HG03342 (cell line): Measurements from ENCODE around the gene EFHB.
"Not testable (repeated sequence)": the region's sequence is repeated elsewhere in the genome, so short reads cannot be mapped to it uniquely, and the experiment has no call there.

Experiments used
- ATAC-seq: cut with Tn5 transposase; IDR thresholded peaks from one replicate; pipeline ENCODE4 v1.9.1; 2021; ENCODE audit warnings: mild to moderate bottlenecking, moderate library complexity; ENCODE audit not compliant: unreplicated experiment

The EFHB gene

DNA sequence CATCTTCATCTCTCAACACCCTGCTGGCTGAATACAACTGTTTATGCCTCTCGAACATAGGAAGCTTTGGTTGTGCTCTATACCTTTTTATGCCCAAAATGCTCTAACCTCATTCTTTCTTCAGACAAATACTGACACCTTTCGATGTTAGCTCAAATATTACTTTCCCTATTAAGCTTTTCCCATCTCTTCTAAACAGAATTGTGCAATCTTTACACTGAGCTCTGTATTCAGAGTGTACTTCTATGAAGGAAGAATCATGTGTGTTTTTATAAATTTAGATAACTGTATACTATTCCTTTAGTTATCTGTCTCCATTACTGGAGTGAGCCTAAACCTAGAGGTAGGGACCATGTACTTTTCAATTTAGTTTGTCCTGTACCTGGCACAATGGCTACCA, 1.6 kb downstream of the EFHB start:
- no peak for ATAC-seq

- peak; percentile 36 for ATAC-seq
These were observed 2.2 kb downstream of the EFHB start for GRCh38 chr3:19931767-19932188.

GRCh38 chr3:19931180-19931692, 2.8 kb downstream of the EFHB start:
- peak; percentile 77 for ATAC-seq

DNA sequence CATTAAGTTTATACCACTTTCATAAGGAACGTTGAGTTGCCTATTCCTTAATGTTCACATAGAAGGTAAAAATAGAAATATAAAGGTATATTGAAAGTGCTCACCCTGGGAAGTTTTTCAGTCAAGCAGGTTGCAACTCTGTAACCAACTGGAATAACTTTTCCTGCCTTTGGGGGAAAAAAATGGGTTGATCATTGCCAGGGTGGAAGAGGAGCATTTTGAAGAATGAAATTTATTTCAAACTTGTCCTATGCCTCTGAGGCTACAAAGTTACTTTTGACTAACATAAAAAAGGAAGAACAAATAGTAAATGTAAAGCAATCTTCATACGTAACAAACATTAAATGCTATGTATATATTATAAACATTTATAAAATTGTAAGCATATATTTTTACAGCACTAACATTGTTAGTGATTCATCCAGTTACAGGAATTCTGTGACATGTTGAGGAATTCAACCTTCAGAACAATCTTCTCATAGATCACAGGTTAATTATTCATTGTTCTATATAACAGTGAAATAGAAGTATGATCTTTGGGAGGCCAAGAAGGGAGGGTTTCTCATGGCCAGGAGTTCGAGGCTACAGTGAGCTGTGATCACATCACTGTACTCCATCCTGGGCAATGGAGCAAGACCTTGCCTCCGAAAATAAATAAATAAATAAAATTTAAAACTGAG, 13.5 kb downstream of the EFHB start:
- ATAC-seq: no peak

DNA sequence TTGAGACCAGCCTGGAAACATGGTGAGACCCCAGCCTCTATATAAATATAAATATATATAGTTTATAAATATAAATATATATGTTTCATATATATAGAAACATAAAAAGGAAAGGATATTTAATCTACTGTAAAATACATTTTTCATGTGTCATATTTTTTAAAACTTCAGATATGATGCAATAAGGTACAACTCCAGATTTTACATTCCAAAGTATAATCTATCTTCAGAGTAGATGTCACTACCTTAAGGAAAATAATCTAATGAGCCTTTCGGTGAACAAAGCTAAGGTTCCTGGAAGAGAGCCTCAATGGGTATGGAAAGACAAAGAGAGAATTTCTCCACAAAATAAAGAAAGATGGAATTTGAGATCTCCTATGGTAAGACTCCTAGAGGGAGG, 16.9 kb downstream of the EFHB start:
- ATAC-seq: no peak

- no peak for ATAC-seq
These were observed 22.6 kb downstream of the EFHB start for GRCh38 chr3:19911452-19911851.

DNA sequence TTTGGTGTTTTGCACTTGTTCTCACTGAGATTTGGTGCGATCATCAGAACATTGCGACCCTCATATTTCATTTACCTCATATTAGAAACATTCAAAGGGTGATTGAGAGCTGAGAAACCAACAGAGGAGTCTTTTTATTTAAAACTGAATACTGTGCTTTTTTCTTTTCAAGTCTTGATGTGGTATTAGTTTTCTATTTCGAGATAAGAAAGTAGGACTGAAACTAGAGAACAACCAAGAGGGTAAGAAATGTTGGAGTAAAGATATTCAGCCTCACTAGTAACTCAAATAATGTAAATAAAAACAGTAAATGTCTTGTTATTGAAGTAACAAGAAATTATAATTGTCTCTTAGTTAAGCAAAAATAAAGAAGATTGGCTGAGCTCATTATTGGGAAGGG, 26.5 kb downstream of the EFHB start:
- ATAC-seq: no peak

GRCh38 chr3:19903649-19904048, 30.4 kb downstream of the EFHB start:
- no peak for ATAC-seq

DNA sequence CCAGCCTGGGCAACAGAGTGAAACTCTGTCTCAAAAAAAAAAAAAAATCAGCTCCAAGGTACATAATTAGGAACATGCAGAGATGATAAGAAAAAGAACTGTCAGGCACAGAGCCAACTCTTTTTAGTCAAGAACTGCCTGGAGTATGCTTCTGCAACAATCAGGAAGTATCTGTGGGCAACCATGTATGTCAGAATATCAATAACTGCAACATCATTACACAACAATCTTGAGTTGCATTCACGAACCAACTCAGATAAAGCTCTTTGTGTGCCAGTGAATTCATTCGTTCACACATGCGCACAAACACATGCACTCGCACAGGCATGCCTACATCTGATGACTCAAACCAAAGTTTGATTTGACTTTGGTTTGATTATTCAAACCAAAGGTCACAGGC, 32.1 kb downstream of the EFHB start:
- ATAC-seq: no peak

- no peak for ATAC-seq
These were observed 32.7 kb downstream of the EFHB start for GRCh38 chr3:19901337-19901736.

DNA sequence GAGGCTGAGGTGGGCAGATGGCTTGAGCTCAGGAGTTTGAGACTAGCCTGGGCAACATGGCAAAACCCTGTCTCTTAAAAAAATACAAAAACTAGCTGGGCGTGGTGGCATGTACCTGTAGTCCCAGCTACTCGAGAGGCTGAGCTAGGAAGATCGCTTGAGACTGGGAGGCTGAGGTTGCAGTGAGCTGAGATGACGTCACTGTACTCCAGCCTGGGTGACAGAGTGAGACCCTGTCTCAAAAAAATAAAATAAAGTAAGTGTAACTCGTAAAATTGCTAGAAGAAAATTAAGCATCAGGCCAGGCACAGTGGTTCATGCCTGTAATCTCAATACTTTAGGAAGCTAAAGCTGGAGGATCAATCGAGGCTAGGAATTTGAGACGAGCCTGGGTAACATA, 34.2 kb downstream of the EFHB start:
- ATAC-seq: not testable (repeated sequence)

GRCh38 chr3:19899264-19899663, 34.8 kb downstream of the EFHB start:
- ATAC-seq: no peak

- ATAC-seq: no peak
These were observed 35.3 kb downstream of the EFHB start for GRCh38 chr3:19898721-19899120.

- ATAC-seq: no peak
These were observed 42.3 kb downstream of the EFHB start for GRCh38 chr3:19891740-19892139.

- no peak for ATAC-seq
These were observed 45.4 kb downstream of the EFHB start for GRCh38 chr3:19888428-19889152.

DNA sequence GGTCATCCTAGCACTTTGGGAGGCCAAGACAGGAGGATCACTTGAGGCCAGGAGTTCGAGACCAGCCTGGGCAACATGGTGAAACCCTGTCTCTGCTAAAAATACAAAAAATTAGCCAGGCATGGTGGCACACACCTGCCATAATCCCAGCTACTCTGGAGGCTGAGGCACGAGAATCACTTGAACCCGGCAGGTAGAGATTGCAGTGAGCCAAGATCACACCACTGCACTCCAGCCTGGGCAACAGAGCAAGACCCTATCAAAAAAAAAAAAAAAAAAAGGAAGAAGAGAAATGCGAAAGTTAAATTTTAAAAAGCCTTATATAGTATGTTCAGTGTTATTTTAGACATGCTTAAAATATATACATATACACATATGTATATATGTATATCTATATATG, 46.9 kb downstream of the EFHB start:
- not testable (repeated sequence) for ATAC-seq

GRCh38 chr3:19886404-19886803, 47.6 kb downstream of the EFHB start:
- ATAC-seq: no peak

DNA sequence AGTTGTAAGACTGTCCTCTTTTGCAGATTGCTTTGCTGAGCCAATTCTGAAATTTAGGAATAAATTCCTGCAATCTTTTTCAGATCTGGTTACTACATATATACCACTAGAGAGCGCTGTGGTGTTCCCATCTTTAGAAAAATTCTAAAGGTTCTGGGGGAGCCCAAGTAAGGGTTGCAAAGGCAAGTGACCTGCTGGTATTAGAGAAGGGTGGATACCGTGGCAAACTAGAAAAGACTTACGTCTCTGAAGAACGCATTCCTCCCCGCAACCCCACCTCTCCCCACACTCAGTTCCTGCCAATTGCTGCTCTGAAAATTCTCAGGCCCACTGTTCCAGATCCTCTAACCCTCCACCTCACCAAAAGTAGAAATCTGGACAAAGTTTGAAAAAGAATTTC, 48.5 kb downstream of the EFHB start:
- ATAC-seq: no peak

GRCh38 chr3:19881852-19882251, 52.2 kb downstream of the EFHB start:
- no peak for ATAC-seq

DNA sequence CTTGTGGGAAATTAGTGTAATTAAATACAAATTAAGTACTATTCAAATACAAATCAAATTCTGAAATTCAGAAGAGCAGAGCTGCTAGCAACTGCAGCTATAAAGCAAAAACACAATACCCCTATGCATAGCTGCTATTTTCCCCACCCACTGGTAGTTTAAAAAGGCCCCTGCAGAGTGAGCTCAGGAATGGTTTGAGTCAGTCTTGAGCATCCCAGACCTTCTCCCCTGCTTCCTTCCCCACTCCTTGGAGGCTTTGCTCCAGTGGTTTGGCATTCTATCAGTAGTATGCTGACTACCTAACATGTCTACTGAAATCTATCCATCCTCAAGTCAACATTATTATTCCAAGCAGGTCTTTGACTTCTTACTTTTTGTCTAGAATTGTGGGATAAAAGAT, 53.0 kb downstream of the EFHB start:
- no peak for ATAC-seq

DNA sequence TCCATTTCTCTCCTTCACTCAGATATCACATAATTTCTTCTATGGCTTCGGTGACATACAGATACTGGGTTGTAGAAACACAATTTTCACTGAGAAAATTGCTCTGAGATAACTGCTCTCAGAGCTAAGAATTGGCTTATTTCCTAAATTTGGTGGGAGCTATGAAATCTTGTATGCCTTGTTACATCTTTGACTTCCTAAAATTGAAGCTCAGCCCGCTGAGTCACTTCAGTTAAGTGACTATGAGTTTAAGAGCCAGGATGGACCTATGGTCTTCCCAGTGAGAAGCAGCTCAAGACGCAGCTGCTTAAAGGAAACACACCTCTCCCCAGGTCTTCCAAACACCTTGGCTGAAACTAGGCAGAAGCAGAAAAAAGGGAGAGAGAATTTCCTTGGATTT, 56.4 kb downstream of the EFHB start:
- ATAC-seq: no peak

- ATAC-seq: peak; percentile 93
These were observed 67.2 kb downstream of the EFHB start for GRCh38 chr3:19866751-19867347.
